ENCODE results near the gene ADD1.

ADD1 gene

GRCh38 chr4:2820216-2820982 is 23.2 kb upstream of the ADD1 start:
- DNase-seq (ENCODE audit: low read depth), result no peak

DNA sequence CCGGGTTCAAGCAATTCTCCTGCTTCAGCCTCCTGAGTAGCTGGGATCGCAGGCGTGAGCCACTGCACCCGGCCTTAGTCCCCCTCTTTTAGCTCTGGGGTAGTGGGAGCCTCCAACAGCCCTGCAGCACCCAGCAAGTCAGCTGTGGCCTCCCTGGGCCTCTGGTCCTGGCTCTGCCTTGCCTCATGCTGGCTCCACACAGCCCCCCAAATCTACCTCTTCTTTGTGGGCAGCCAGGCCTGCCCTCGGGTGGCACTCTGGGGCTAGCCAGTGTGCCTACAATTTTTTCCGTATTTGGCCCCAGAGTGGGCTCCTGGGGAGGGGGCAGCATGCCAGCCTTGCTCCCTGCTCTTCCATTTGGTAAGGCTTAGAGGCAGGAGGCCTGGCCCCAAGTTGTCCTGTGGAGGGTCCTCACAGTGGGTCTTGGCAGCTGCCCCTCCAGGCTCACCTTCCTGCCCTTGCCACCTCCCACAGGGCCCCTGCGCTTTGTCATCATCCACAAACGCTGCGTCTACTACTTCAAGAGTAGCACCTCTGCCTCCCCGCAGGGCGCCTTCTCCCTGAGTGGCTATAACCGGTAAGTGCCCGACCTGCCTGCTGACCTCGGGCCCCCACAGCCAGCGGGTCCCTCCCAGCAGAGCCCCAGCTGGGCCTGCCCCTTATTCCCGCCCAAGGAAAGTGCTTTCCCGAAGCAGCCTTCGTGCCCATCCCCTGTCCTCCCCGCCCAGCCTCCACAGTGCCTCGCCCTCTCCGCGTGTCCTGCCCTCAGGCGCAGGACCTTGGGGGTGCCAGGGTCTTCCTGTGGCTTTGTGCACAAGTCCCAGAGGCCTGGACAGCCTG is 21.0 kb upstream of the ADD1 start:
- DNase-seq (ENCODE audit: low read depth), result no peak

GRCh38 chr4:2823301-2823670 is 20.4 kb upstream of the ADD1 start:
- DNase-seq (ENCODE audit: low read depth), result no peak

- no peak for DNase-seq (ENCODE audit: low read depth)
Measured at GRCh38 chr4:2823671-2824328, 19.8 kb upstream of the ADD1 start.

- DNase-seq (ENCODE audit: low read depth), result no peak
Measured at GRCh38 chr4:2824329-2824835, 19.3 kb upstream of the ADD1 start.

DNA sequence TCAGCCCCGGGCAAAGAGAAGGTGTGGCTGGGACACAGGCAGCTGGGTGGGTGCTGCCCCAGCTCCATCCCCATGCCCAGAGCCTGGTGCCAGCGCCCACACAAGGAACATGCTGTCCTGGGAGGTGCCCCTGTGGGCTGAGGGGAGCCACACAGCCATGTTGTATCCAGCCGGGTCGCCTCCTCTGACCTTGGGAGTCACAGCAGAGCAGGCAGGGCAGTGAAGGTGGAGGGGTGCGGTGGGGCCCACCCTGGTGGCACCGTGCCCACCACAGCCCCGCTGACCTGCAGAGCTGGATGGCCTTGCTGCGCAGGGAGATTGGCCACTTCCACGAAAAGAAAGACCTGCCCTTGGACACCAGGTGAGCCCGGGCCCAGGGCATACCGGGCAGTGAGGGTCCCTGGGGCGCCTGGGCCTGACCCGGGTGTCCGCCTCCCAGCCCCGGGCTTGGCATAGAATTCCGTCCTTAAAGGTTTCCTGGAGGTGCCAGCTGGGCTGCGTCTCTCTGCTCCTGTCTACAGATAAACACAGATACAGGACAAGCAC is 18.7 kb upstream of the ADD1 start:
- DNase-seq (ENCODE audit: low read depth), result no peak

GRCh38 chr4:2825740-2826139 is 17.9 kb upstream of the ADD1 start:
- no peak for DNase-seq (ENCODE audit: low read depth)

GRCh38 chr4:2827071-2827873 is 16.4 kb upstream of the ADD1 start:
- DNase-seq (ENCODE audit: low read depth), result no peak

- DNase-seq (ENCODE audit: low read depth), result no peak
Measured at GRCh38 chr4:2827874-2828751, 15.5 kb upstream of the ADD1 start.

DNA sequence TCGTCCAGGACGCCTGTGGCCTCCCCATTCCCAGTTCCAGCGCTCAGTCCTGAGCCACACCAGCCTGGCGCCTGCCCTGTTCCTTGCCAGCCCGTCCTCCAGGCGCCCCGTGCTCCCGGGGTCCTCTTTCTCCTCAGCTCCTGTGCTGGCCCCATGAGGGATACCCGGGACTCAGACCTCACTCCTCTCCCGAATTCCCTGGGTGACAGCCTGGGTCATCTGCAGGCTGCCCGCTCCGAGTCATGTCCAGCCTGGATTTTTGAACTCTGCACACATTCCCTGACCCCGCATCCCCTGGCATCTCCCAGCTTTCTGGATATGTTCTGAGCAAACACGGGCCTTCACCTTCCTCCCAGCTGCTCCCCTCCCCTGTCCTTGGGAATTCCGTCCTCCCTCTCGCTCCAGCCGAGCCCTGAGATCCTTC is 14.9 kb upstream of the ADD1 start:
- DNase-seq (ENCODE audit: low read depth), result no peak

- DNase-seq (ENCODE audit: low read depth), result no peak
Measured at GRCh38 chr4:2829321-2829932, 14.2 kb upstream of the ADD1 start.

GRCh38 chr4:2829933-2830451 is 13.7 kb upstream of the ADD1 start:
- DNase-seq (ENCODE audit: low read depth), result no peak

DNA sequence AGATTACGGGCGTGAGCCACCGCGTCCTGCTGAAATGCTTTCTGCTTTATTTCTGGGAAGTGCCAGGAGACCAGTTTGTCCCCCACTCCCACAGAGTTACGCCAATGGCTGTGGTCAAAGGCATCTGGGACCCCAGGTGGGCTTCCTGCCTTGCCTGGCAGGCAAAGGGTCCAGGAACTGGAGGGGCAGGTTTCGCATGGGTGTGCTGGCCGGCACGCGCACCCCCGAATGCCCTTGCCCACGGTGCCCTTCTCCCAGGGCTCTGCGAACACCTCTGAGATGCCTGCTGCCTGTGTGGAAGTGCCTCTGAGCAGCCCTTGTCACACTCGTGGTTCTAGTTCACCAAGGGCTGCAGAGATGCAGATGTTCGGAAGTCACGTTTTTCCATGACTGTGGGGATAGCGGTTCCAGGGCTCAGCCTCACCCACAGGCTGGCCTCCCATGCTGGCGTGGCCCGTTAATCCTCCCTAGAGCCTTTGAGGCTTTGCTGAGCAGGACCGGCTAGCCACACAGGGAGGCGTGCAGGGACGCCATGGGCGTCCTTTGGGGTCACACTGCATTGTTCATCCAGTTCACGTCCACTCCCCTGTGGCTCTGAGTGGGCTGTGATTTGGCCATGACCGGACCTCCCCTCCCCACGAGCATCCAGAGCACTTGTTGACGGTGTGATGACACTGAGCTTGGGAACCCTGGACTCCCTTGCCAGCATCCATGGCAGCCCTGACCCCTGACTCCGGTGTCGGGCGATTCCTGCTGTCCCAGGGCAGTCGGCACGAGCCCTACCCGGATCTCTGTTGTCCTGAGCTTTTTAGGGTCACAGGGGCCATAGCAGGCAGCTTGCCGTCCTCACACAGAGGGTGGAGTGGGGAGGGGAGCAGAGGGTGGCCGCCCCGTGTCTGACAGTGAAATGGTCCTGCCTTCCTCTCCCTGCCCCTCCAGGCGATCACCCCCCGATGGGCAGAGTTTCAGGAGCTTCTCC is 12.7 kb upstream of the ADD1 start:
- no peak for DNase-seq (ENCODE audit: low read depth)

DNA sequence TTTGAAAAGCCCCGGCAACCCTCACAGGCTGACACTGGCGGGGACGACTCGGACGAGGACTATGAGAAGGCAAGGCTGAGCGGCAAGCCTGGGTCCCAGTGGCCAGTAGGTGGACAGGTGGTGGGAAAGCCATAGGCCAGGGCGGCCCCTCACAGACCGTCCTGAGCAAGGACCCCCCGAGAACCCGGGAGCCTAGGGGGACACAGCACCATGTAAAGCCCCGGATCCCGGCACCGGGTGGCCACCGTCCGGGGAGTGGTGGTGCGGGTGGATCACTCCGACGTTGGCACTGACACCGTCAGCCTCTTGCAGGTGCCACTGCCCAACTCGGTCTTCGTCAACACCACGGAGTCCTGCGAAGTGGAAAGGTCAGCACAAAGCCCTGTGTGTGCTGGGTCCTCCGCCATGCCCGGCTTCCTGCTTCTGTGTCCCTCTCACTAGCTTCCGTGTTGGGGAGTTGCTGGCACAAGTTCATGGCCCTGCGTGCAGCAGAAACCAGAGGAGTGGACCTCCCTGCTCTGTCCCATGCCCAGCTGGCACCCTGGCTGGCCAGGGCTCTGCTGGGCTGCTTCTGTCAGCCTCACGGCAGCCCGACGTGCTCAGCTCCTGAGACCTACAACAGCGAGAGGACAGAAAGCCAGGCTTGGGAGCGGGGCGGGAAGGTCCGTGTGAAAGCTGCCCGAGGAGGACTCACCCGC is 11.9 kb upstream of the ADD1 start:
- no peak for DNase-seq (ENCODE audit: low read depth)

GRCh38 chr4:2832309-2832980 is 11.2 kb upstream of the ADD1 start:
- DNase-seq (ENCODE audit: low read depth), result no peak

DNA sequence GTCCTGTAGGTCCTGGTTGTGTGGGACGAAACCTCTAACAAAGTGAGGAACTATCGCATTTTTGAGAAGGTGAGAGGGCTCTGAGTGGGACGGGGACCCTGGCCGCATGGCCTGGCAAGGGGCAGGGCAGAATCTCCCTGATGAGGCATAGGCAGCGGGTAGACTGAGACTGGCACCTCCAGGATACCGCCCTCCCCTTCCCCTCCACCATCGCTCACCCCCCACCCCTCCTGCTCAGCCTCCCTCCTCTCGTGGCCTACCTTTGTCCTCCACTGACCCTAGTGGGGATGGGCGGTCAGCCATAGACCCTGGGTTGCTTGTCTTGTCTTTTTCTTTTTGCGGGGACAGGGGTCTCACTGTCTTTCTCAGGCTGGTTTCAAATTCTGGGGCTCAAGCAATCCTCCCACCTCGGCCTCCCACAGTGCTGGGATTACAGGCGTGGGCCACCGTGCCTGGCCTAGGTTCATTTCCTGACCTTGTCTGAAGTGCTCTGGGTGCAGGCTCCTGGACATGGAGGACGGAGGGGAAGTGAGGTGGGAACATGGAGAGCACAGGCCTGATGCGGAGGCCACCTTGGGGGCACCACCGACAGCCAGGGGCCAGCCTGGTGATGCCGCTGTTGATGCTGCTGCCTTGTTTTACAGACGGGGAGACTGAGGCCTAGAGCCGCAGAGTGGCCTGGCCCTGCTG is 10.5 kb upstream of the ADD1 start:
- DNase-seq (ENCODE audit: low read depth), result no peak

- no peak for DNase-seq (ENCODE audit: low read depth)
Measured at GRCh38 chr4:2833671-2834000, 10.0 kb upstream of the ADD1 start.

Data from stimulated activated CD8-positive, alpha-beta memory T cell treated with anti-CD3 and anti-CD28 coated beads, Interleukin-12 subunit alpha, Interleukin-12 subunit beta, amount 100 ng/mL, for 1 hour (primary cell).